GM18526 (cell line): ENCODE results near the gene OTC.

Source experiments
- POLR2A ChIP-seq: IDR thresholded peaks from 3 replicates; pipeline ENCODE4 v1.6.1; 2011; ENCODE audit not compliant: insufficient read length; ENCODE audit errors: extremely low read depth

Gene OTC

DNA sequence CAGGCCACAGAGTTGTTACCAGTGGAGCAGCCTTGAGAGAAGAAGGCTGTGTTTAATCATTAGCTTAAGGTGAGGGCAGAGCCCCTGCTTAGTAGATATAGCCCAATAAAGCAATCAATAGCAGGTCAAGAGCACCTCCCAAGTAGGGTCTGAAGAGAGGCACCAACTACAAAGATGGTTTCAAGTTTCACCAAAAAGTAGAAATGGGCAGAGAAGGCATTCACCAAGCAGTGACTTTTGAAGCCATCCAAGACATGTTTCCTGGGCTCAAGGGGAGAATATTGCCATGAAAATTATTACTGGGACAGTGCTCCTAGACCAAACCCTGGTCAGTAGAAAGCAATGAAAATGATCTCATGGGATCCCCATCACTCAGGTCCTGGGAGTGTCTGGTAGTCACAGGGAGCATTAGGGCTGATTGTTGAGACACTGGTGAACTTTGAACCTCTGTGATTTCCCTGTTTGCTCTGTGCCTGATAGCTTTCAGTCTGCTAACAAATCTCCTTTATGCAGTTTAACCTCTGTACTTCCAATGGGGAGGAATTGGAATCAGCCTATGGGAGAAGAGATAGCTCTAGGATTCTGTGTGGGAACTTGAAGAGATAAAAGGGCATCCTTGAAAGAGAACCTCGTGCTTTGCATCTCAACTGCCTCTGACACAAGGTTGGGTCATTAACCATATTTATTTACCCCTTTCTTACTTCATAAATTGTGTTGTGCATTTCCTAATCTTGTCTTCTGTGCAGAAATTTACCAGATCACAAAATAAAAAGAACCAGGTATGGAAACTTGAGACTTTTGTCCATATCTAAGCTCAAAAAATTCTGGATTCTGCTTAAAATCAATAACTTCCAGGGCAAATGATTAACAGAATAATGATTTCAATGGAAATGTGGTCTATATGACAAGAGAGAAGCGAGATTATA is 9.3 kb upstream of the OTC start:
- no peak for TF ChIP-seq POLR2A

DNA sequence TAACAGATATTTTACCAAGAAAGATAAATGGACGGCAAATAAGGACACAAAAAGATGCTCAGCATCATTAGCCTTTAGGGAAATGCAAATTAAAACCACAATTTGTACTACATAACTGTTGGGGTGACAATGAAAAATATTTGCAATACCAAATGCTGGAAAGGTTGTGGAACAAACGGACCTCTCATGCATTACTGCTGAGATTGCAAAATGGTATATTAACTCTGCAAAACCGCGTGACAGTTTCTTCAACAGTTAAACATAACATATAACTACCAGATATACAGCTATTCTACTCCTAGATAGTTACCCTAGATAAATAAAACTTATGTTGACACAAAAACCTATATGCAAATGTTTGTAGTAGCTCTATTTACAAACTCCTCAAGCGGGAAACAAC is 6.3 kb upstream of the OTC start:
- TF ChIP-seq POLR2A, result no peak

DNA sequence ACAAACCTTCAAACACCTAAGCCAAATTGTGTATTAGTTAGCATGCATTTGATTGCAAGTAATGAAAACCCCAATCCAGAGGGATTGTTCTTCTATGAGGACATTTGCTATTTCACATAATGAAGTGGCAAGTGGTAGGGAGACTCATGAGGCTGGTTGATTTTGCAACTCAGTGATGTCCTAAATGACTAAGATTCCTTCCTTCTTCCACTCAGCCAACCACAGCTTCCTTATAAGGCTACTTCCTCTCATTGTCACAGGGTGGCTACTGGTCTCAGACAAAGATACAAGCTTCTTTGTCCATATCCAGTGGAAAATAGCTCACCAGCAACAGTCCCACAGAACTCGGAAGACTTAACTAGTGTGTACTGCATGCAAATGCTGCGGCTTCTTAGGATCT is 5.3 kb upstream of the OTC start:
- no peak for TF ChIP-seq POLR2A

DNA sequence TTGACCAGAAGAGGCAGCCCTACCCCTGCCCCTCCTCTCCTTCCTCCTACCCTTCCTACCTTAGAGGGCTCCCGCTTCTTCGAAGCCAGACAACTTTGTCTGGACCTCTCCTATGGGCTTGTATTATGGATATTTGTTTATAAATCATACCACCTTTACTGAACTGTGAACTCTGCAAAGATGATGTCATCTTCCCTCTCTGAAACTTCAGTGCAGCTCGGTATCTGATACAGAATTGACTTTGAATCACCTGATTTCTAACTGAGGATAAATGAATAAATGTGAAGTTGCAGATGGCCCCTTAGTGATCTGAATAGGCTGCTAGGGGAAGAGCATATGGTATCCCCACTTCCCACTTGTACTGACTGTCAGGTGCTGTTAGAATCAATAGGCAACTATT is 1.1 kb upstream of the OTC start:
- TF ChIP-seq POLR2A, result no peak

DNA sequence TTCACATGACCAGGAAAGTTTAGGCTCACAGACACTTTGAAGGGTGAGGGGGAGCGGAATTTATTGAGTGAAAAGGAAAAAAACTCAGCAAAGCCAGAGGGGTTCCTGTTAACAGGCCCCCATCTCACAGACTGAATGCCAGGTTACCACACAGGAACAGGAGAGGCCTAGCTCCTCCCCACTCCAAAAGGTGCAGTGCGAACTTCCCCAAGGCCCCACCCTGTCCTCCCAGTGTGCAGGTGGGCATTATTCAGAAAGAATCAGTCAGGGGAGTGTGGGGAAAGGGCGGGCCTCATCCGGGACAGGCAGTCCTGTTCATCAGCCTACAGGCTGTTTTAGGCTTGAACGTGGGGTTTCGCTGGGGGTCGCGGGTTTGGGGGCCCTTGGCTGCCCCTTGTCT is 4.0 kb downstream of the OTC start:
- TF ChIP-seq POLR2A, result no peak

DNA sequence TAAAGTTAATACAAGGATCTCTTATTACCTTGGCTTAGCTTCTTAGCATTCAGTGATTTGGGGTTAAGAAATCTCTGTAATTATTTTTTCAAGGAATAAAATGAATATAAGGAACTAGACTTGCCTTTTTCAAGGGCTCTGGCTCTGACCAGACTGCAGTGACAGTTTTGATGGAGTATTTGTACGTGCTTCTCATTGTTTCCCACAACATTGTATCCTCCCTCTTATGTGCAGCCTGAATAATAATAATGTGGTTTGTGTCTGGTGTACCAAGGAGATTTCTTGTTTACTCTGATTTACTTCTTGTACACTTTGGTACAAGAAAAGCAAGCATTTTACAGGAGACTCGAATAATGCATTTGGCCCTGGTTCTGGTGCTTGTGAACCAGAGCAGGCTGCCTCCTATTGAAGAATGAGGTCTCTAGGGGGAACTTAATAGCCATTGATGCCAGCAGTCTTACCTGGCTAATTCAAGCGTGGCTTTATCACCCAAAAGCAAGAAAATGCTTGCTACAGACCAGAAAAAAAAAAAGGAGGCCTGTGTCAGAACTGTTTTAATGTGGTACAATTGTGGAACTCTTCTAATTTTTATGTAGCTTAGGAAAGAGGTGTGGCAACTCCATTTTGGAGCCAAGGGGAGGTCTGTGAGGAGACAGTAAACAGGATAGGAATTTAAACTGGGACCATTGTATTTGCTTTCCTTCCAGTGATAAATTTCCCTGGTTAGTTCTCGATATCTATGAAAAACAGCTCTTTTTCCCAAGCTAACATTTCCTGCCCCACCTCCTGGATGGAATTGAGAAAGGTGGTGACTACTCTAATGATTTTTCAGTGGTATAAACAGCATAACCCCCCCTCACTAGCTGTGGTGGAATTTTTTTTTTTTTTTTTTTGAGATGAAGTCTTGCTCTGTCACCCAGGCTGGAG is 5.6 kb downstream of the OTC start:
- no peak for TF ChIP-seq POLR2A

DNA sequence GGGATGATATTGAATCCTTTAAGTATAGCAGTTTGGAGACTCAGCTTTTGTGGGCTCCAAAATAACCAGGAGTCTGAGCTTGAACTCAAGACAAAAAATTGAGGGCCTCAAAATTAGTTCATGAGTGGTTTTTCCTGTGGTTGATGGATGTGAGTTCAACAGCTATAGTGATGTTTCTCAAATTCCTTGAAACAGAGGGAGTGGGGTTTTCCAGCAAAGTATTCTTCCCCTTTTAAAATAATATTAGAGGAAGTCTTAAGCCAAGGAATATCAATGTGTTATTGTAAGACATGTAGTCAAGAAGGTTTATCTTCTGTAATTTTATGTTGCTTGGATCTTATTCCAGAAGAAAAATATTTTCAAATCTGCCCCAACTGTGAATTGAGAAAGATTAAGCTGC is 10.6 kb downstream of the OTC start:
- no peak for TF ChIP-seq POLR2A

DNA sequence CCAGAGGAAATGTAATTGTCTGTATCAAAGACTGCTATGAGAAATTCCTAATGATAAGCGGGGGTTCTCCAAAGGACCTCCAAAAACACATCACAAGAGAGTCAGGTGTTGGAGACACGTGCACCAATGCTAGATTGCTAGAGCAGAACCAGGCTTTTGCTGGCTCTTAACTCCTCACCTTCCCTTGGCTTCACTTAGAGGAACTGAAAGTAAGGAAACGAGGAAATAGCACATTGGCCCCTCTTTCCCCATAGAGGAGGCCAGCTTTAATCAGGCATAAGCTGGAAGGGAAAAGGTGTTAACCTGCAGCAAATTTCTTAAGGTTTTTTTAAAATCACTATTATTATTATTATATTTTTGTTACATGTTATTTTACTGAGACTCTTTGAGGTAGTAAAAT is 13.6 kb downstream of the OTC start:
- no peak for TF ChIP-seq POLR2A

DNA sequence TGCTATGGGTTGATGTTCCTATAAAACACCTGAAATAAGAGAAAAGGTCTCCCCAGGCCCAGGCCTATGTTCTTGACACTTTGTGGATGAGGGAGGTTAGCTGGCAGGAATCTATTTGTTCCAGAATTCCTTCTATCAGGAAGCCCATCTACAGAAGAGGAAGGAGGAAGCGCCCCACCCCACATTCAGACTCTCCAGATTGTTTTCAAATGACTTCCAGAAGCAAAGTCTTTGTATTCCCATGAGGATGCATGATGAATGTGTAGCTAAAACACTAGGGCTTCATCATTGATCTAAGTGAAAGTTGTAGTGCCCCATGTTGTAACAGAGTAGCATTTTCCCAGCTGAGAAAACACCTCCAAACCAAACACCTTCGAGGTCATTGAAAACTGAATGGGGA is 16.4 kb downstream of the OTC start:
- no peak for TF ChIP-seq POLR2A

DNA sequence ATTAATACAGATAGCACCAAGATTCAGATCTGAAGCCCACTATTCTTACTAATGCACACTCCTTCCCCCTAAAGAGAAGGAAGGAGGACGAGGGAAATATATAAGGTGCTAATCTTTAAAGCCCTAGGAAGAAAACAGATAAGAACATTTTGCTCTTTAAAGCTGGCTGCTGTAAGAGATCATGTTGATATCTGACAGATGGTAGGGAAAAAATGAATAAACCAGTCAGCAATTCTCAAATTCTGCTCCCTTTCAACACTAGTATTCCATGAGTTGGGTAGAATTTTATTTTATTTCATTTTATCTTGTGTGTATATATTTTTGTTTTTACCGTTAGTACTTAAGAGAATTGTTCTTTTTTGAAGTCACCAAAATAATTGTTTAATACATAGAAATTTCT is 19.2 kb downstream of the OTC start:
- TF ChIP-seq POLR2A, result no peak

DNA sequence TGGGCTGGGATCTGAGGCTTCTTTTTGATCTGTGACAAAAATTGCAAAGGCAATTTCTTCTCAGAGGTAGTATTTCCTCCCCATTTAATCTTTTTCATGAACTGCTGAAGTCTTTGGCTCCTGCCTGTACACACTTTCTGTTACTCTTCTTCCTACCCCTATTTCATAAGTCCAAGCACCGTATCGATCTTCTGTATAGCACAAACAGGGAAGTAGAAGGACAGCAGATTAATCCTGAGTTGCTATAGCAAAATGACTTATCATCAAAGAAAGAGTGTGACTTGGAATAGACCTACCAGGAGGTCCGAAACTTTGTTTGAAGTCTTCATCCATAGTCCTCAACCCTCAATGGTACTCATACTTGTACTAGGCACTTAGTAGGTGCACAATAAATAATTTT is 22.0 kb downstream of the OTC start:
- TF ChIP-seq POLR2A, result no peak

DNA sequence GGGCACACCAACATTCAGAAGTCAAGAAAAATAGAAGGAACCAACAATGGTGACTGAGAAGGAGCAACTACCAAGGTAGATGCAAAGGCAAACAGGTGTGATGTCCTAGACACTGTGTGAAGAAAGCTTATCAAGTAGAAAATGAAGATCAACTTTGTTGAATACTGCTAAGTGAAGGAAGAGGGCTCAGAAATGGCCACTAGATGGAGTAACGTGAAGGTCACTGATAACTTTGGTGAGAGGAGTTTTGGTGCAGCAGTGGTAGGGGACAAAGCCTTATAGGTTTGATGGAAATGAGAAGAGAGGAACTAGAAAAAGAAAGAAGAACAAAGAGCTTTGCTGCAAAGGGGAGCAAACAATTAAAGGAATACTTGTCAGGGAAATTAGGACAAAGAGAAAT is 23.5 kb downstream of the OTC start:
- no peak for TF ChIP-seq POLR2A

DNA sequence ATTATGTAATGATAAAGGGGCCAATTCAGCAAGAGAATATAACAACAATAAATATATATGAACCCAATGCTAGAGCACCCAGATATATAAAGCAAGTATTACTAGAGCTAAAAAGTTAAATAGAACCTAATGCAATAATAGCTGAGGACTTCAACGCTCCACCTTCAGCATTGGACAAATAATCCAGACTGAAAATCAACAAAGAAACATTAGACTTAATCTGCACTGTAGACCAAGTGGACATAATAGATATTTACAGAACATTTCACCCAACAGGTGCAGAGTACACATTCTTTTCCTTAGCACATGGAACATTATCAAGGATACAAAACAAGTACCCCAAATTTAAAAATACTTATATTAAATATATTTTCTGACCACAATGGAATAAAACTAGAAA is 24.3 kb downstream of the OTC start:
- TF ChIP-seq POLR2A, result no peak

DNA sequence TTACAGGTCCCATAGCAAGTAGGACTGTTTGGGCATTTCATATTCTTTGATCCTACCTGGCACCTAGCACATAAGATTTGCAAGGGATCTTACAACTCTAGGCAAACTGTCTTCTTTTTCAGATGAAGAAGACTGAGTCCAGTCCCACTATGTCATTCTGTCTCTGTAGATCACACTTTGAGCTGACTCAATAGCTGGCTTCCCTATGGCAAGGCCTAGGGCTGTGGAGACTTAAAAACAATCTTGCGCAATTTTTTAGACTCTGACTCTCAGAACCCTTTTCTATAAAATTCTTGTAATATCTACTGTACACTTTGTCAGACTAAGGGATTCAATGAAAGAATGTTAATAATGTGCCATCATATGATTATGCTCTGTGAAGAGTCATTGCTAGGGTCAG is 26.7 kb downstream of the OTC start:
- TF ChIP-seq POLR2A, result no peak

DNA sequence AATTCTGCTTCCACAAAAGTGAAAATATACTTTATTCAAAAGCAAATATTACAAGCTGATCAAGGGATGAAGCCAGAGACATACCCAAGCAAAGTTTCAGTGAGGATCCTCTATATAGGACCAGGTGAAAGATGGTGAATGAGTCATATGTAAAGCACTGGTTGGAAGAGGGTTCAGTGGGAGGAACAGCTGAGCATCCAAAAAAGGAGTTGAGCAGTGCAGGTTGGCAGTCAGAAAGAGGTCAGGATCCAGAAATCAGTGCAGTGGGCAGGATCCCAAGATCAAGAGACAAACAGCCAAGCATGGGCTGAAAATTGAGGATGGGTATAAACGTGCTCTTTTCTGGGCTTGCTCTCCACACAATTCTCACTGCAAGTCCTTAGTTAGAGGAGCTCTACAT is 30.3 kb downstream of the OTC start:
- no peak for TF ChIP-seq POLR2A

DNA sequence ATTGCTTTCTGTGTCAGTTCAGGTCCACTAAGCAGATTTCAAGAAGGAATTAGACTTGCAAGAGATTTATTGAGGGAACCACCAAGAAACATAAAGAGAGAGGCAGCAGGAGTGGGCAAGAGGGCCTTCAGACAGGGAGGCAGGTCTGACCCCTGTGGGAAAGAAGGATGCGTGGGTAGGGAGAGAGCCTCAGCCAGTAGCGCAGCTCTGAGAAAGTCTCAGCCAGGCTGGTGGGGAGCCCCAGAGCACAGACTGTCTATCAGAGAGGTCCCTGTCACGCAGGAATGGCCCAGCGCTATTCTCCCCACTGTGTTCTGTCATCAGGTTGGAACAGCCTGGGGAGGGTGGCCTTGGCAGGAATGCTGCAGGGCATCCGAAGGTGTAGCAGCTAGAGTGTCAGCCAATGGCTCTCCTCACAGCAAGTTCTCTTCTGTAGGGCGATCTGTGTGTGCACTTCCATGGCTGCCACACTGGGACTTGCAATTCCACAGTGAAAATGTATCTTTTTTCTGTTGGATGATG is 48.0 kb downstream of the OTC start:
- TF ChIP-seq POLR2A, result no peak

DNA sequence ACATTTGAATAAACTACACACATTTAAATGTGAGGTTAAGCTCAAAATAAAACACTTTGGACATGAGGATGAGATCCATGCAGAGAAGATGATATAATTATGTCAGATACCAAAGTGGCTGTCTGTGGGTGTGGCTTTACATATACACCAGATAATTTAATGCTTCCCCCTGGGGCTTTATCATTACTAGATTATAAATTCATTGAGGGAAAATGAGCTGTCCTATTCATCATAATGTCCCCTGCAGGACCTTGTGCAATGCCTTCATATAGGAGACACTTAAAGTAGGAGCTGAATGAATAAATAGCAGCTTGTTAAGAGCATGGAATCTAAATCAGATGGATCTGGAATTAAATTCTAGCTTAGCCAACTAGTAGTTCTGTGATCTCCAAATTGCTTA is 49.7 kb downstream of the OTC start:
- no peak for TF ChIP-seq POLR2A

DNA sequence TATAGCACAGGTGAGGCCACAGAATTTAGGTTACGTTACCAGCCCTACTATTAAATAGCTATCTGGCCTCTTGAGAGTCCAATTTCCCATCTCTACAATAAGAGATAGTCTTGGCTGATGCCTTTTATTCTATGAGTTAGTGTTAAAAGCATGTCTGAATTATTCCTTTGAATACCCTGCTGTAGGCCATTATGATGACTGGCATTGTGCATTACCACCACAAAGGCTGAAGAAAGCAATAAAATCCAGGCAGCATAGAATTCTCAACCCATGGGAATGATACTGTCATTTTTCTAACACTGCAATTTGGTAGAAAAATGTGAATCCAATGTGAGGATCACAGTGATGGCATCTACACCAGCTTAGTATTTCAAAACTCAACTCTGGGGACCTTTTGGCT is 51.4 kb downstream of the OTC start:
- TF ChIP-seq POLR2A, result no peak
